Measurements from ENCODE around the gene RHOD. TPM values are rescaled to one million over a fixed set of nuclear protein-coding genes. Genes with fewer than 3 reads are reported as not detected.
A peak's percentile ranks its signal among the peaks of the same experiment; 100 is the strongest.

RHOD gene
- total RNA-seq, 1 donor from 2014 or later, result 82.6 TPM

DNA sequence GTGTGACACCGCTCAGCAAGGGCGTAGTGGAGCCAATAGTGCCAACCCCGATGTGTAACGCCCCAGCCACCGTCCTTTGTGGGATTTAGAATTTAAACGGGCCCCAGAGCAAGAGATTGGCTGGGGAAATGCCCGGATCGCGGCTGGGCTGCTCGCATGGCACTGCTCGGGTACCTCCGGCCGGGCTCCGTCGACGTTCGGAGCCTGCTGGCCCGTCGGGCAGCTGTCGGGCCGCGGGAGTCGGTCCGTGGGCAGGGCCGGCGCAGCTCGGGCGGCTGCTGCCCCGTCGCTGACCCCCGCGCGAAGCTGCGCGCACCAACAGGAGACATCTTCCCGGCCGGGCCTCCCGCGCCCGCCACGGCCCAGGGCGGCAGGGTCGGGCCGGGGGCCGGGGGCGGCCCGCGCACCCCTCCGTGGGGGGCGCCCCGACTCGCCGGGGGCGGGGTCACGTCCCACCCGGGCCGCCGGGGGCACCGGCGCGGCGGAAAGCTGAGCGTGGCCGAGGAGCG lies 61.1 kb downstream of the RHOD start:
- H3K27me3 ChIP-seq, result no peaks in the 10 kb centered on the region
- no peaks in the 10 kb centered on the region for H3K36me3 ChIP-seq
- no peaks in the 10 kb centered on the region for H3K9me3 ChIP-seq
- peak overlapping the region; percentile 87 to 96 for H3K27ac ChIP-seq
- DNase-seq (ENCODE audit: low spot score in 2 of 2), result peak in 1 of 2 donors; percentile 67
- peak overlapping the region; percentile 55 to 81 for H3K4me3 ChIP-seq
- intact Hi-C loops (cut with DNase I), result loop anchor here (2.0 to 10.0 kb wide), 6 partner anchors 61 to 387 kb away; partner anchors contain the start of genes CDK2AP2, LRFN4, PC and PITPNM1
- peaks cover 5 to 12% of the 10 kb centered on the region in 2 donors for H3K4me1 ChIP-seq
- TF ChIP-seq, protein P1, sequence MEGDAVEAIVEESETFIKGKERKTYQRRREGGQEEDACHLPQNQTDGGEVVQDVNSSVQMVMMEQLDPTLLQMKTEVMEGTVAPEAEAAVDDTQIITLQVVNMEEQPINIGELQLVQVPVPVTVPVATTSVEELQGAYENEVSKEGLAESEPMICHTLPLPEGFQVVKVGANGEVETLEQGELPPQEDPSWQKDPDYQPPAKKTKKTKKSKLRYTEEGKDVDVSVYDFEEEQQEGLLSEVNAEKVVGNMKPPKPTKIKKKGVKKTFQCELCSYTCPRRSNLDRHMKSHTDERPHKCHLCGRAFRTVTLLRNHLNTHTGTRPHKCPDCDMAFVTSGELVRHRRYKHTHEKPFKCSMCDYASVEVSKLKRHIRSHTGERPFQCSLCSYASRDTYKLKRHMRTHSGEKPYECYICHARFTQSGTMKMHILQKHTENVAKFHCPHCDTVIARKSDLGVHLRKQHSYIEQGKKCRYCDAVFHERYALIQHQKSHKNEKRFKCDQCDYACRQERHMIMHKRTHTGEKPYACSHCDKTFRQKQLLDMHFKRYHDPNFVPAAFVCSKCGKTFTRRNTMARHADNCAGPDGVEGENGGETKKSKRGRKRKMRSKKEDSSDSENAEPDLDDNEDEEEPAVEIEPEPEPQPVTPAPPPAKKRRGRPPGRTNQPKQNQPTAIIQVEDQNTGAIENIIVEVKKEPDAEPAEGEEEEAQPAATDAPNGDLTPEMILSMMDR (IDR thresholded peaks at IDR 0.05), result no peak

DNA sequence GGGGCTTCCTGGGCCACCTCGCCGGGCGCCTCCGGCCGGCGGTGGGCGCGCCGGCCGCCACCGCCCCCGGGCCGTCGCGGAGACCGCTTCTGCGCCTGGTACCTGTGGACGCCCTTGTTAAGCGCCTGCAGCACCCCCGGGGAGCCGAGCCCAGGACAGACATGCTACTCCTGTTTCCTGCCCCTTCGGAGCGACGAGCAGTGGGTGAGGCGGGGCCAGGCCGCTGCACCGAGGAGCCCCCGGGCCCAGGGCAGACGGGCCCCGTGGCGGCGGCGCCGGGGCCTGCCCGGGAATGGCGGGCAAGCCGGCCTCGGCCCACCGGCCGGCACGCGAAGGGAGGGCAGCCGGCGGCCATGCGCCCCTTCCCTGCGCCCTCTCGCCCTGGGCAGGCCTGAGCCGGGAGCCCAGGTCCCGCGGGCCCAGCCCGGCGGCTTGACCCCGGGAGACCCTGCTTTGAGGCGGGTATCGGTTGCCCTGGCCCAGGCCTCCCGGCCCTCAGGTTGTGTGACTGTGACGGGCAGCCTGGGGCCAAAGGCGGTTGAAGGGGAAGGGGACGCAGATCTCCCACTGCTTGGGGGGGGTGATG lies 61.6 kb downstream of the RHOD start:
- Histone ChIP-seq H3K27ac (peak overlapping the region; percentile 87 to 96), H3K36me3 (no peaks in the 10 kb centered on the region), H3K9me3 (no peaks in the 10 kb centered on the region), H3K4me3 (peak overlapping the region; percentile 55 to 81), H3K4me1 (peaks cover 5 to 15% of the 10 kb centered on the region in 2 donors), H3K27me3 (no peaks in the 10 kb centered on the region)
- DNase-seq (ENCODE audit: low spot score in 2 of 2), result peak in 1 of 2 donors; percentile 76
- TF ChIP-seq, protein P1 (IDR thresholded peaks at IDR 0.05), result peak in 1 of 3 experiments; percentile 4
- intact Hi-C loops (cut with DNase I), result loop anchor here (2.0 to 10.0 kb wide), 6 partner anchors 61 to 387 kb away; partner anchors contain the start of genes CDK2AP2, LRFN4, PC and PITPNM1

DNA sequence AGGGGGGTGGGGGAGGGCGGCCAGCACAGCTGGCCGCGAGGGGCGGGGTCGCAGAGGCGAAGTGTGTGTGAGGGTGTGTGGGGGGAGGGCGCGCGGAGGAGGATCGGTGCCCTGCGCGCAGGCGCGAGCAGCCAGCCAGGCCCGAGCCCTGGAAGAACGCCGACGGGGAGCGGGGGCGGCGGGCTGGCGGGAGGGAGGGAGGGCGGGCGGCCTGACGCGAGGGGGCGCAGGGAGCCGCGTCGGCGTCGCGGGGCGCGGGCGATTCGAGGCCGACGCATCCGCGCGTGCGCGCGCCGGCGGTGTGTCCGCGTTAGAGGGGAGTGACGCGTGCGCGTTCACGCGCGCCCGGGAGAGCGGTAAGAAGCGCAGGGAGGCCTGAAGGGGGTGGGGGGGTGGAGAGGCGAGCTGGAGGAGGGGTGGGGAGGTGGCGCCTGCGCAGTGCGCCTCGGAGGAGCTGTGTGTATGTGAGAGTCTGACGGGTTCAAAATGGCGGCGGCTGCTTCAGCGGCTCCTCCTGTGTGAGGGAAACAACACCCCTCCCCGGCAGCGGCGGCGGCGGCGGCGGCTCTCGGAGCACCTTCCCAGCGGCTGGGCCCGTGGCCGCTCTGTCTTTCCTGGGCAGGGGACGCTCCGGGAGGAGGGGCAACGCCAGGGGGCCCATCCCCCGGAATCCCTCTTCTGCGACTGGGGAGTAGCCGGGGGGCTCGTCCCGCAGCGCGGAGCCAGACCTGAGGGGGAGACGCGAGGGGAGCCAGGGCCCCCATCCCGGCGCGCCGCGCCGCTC lies 62.3 kb downstream of the RHOD start, which contains the start of gene KDM2A:
Gene KDM2A, plus strand, starts transcription at position 463 of the 784 bp plus-strand sequence. CDS start 2,054 bp downstream, outside the sequence.
- TF ChIP-seq, protein P1 (IDR thresholded peaks at IDR 0.05), result no peak
- intact Hi-C loops (cut with DNase I), result loop anchor here (2.0 to 10.0 kb wide), 6 partner anchors 62 to 386 kb away; partner anchors contain the start of genes CDK2AP2, LRFN4, PC and PITPNM1
- H3K36me3 ChIP-seq, result no peaks in the 10 kb centered on the region
- H3K9me3 ChIP-seq, result no peaks in the 10 kb centered on the region
- peak within 1 kb of the TSS; percentile 99 to 100 for H3K4me3 ChIP-seq
- no peaks in the 10 kb centered on the region for H3K27me3 ChIP-seq
- H3K4me1 ChIP-seq, result peaks cover 5 to 20% of the 10 kb centered on the region in 2 donors
- H3K27ac ChIP-seq, result peak within 1 kb of the TSS; percentile 96 to 100
- peak; percentile 96 to 100 for DNase-seq (ENCODE audit: low spot score in 2 of 2)

DNA sequence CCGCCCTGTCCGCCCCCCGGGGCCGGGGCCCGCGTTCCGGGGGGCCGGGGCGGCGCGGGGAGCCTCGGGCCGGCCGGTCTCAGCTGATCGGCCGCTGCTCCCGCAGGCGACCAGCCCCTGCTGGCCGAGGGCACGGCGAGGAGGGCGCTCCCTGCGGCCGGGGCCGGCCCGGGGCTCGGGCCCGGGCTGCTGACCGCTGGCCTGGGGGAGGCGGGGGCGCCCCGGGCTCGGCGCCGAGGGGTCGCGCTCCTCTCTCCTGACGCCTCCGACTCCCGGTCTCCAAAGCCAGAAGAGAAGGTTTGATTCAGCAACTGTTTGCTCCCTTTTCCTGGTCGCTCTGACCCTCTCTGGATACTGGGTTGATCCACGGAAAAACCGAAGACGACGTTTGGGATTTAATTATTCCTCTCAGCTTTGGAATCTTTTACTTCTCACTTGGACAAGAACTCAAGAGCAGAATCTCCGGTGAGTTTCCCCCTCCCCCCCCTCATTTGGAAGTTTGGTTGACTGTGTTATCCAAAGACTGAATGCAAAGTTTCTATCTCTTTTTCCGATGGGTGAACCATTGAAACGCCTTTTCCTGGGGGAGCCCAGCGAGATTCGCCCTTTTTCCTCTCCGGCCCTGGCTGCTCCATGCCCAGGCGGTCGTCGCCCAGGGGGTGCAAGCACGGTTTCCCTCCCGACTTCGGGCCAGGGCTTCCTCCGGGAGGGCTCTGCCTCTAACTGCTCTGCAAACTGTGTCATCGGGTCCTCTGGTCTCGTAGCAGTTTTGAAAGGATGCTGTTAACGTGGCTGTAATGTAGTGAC lies 63.1 kb downstream of the RHOD start:
- Histone ChIP-seq H3K4me3 (peak overlapping the region; percentile 99 to 100), H3K36me3 (no peaks in the 10 kb centered on the region), H3K27me3 (no peaks in the 10 kb centered on the region), H3K9me3 (no peaks in the 10 kb centered on the region), H3K27ac (peak overlapping the region; percentile 96 to 100), H3K4me1 (peaks cover 5 to 20% of the 10 kb centered on the region in 2 donors)
- TF ChIP-seq, protein P1 (IDR thresholded peaks at IDR 0.05), result peak in 1 of 3 experiments; percentile 25
- intact Hi-C loops (cut with DNase I), result loop anchor here (2.0 to 10.0 kb wide), 6 partner anchors 63 to 385 kb away; partner anchors contain the start of genes CDK2AP2, LRFN4, PC and PITPNM1
- DNase-seq (ENCODE audit: low spot score in 2 of 2), result no peak

DNA sequence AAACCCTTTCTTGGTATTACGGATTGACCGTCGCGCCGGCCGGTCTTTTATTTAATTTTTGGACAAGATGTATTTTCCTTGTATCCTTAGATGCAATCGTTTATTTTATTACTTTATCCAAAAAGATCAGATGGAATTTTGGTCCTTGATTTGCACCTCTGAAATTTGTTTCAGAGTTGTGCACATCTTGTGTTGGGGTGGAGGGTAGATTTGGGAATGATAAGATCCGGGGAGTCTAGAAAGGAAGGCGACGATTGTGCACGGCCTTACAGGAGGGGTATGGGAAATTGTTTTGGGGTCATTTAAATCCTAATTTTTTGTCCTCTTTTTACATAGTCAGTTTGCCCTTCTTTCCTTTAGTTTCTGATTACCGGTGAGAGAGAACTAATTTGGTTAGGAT lies 63.8 kb downstream of the RHOD start:
- intact Hi-C loops (cut with DNase I), result no loop called here

More for the DNA sequence above, 63.8 kb downstream of the RHOD start:
- no peaks in the 10 kb centered on the region for H3K9me3 ChIP-seq
- peaks cover 5 to 20% of the 10 kb centered on the region in 2 donors for H3K4me1 ChIP-seq
- peak overlapping the region; percentile 99 to 100 for H3K4me3 ChIP-seq
- peak overlapping the region; percentile 96 to 100 for H3K27ac ChIP-seq
- no peak for DNase-seq (ENCODE audit: low spot score in 2 of 2)
- H3K27me3 ChIP-seq, result no peaks in the 10 kb centered on the region
- TF ChIP-seq, protein P1 (IDR thresholded peaks at IDR 0.05), result no peak
- no peaks in the 10 kb centered on the region for H3K36me3 ChIP-seq
